HG02981 (cell line): Measurements from ENCODE around the gene NEMP1.

Source experiments
- ATAC-seq: cut with Tn5 transposase; IDR thresholded peaks from one replicate; pipeline ENCODE4 v1.9.1; 2021; ENCODE audit warnings: mild to moderate bottlenecking, moderate library complexity; ENCODE audit not compliant: unreplicated experiment

The NEMP1 gene

GRCh38 chr12:57107456-57108155 is 29.0 kb upstream of the NEMP1 start:
- no peak for ATAC-seq

GRCh38 chr12:57106021-57106708 is 27.6 kb upstream of the NEMP1 start:
- ATAC-seq, result no peak

DNA sequence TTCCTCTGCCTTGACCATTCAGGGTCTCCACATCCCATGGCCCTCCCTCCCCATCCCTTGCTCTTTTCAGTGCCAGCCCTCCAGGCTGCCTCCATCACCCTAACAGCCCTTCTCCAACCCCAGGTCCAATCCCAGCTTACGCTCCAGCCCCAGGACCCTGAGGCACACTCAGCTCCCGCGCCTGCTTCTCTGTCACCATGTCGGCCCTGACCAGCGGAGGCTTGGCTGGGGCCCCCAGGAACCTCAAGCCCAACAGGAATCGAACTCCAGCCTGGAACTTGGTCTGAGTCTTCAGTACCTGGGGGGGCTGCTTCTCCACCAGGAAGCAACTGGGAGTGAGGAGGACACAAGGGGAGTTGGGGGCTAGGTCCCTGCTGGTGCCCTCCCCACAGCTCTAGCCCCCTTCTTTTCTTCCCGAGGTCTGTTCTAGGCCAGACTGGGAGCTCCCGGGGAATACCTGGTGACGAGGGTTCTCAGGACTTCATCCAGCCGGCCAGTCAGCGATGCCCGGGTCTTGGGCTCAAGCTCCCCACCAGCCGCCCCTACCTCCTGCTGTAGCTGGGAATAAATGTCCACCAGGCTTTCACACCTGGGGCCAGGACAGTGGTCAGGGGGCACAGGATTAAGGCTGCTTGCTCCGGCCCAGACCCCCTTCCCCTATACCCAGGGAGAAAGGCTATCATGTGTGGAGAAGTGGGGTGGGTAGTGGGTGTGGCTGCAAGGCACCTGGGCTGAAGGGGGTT is 26.6 kb upstream of the NEMP1 start:
- no peak for ATAC-seq

DNA sequence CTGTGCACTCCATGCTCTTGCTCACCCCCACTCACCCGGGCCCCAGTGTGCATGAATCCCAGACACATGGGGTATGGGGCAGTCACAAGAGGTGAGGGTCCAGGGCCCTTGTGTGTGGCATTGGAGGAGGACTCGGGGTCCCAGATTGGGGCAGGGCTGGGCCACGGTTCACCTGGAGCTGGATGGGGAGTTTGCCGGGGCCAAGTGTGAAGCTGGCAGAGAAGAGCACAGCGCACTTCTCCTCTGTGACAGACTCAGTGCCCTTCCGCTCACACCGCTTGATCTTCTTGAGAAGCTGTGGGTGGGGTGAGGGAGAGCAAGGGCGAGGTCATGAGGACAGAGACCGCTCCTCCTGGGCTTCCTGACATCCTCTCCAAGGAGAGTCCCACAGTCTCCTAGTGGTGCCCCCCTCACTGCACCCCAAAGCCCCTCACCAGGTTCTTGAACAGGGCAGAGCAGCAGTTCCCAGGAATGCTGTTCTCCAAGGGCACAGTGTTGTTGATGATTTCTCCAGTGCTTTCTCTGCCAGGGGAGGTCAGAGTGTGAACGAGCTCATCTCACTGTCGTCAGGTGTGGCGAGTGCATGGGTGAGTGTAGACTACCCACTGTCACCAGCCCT is 25.8 kb upstream of the NEMP1 start:
- ATAC-seq, result no peak

DNA sequence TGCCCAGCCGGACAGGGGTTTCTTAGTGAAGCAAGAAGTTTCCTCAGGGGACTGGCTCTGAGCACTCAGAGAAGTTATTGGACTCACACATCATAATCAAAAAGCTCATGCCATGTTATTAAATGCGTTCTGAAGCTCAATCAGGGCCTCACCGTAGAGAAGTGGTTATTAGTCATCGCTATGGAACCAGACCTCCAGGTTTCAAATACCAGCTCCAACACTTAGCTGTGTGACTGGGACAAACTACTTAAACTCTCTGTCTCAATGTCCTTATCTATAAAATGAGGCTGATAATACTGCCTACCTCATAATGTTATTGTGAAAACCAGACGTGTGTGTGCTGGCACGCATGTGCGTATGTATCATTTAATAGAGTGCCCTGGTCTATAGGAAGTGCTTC is 25.3 kb upstream of the NEMP1 start:
- no peak for ATAC-seq

DNA sequence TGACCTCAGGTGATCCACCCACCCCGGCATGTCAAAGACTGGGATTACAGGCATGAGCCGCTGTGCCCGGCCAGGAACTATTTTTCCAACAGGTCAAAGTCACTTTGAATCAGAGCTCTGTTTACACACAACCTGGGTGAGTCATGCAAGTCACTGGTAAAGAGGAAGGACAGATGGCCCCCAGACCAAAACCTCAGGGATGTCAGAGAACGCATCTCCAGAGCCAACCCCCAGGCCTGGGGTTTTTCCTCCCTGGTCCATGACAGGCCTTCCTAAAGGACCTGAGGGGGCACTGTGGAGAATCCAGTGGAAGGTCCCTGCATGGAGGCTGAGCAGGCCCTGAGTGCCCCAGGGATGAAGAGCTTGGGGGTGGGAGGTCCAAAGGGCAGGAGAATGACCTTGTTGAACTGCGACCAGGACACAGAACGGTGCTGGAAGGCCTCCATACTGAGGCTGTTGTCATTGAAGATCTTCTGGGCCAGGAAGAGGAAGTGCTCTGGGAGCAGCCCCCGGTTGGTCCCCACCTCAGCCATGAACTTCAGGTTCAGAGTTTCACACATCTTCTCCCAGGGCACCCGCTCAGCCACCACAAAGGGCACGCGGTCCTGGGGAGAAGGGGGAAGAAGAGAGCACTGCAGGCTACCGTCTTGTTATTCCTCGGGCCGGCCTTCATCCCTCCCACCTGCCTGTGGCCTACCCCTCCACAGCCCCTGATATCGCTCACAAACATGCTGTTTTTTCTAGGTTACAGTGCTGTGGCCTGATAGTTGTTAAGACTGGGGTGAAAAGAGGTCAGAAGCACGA is 23.5 kb upstream of the NEMP1 start:
- no peak for ATAC-seq

DNA sequence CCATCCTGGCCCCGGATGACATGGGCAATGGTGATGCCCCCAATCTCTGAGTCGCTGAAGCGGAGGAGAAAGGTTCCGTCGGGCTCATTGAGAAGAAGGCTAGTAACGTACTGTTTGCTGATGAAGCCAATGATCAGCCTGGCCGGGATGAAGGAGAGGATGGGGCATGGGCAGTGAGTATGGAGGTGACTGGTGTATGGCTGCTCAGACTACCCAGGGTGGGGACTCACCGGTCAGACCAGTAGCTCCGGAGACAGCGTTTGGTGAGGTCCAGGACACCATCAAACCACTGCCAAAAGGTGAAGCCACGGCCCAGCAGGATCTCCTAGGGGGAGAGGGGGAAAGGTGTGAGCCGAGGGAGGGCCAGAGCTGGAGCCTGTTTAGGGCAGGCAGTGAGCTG is 21.2 kb upstream of the NEMP1 start:
- ATAC-seq, result no peak

DNA sequence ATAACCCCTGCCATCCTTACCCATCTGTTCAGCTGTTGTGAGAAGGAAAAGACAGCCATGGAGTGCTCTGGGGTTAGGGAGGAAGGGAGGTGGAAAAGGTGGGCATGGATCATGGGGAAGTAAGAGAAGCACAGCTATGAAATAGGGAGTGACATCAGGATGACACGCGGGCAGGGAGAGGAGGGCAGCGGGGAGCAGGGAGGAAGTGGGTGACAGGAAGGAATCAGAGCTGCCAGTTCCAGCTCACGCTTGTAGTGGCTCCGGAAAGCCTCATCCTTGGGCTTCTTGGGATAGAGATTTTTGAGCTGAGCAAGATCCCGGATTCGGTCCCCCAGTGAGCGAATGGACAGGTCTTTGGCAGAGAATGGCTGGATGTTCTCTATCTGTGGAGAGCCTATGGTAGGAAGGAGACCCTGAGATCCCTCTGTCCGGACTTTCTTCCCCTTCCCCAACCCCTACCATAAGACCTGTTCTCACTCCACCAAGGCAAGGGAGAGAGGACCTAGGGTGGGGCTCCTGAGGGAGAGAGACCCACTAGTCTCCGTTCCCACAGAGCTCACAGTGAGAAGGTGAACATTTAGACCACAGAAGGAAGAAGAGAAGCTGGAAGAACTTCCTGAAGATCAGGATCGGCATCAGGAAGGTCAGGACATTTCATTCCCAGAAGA is 20.6 kb upstream of the NEMP1 start:
- ATAC-seq, result no peak

GRCh38 chr12:57098546-57098945 is 20.0 kb upstream of the NEMP1 start:
- ATAC-seq, result no peak

- no peak for ATAC-seq
These were observed 18.9 kb upstream of the NEMP1 start for GRCh38 chr12:57097554-57097835.

GRCh38 chr12:57096748-57097553 is 18.4 kb upstream of the NEMP1 start:
- ATAC-seq, result no peak

GRCh38 chr12:57096099-57096572 is 17.5 kb upstream of the NEMP1 start:
- ATAC-seq, result no peak

DNA sequence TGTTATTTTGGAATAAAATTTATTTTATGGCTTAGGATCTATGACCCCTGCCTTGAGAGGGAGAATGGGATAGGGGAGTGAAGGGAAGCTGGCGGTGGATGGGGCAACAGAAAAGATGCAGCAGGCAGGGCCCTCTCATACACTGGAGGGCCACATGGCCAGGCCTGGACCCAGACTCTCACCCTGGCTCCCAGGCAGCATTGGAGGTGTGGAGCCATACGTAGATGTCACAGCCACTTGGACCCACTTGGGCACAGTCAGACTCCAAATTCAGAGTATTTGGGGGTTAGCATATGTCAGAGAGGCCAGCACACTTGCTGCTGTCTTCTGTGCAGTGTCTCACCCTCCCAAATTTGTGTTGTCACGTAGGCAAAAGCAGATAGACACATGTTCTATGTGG is 16.8 kb upstream of the NEMP1 start:
- no peak for ATAC-seq

DNA sequence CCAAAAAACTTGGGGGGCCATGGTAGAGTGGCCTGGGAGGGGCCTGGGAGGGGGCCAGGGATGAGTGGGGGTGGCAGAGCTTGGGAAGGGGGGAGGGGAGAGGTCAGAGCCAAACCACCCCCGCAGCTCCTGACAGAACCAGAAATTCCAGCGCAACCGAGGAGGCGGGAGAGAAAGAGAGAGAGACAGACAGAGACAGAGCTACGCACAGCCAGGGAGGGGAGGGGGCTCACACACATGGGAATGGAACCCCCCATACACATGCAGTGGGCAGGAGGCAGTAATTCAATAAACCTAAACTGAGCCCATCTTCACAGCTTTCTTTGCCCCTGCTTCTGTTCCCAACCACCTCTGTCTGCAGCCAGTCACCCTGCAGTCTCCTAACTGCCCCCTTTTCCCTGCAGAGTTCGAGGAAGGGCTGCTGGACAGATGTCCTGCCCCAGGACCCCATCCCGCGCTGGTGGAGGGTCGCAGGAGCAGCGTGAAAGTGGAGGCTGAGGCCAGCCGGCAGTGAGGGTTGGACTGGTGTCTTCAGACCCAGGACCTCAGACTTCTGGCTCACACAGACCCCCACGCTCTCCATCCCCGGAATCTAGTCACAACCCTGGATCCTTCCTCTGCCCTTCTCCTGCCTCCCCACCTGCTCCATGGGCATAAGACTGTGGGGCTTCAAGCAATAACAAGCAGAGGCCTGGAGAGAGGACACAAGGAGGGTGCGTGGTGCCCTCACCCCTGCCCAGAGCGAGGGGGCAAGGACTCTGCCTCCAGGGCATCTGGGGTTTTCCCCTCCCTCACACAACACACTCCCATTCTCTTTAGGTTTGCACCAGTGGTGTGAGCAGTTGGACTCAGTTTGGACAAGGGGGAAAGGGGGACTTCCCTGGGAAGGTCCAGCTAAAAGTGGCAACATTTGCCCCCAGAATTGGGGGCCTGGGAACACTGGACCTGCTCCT is 15.9 kb upstream of the NEMP1 start:
- no peak for ATAC-seq

GRCh38 chr12:57093415-57094207 is 15.0 kb upstream of the NEMP1 start:
- no peak for ATAC-seq

- ATAC-seq, result no peak
These were observed 14.4 kb upstream of the NEMP1 start for GRCh38 chr12:57092876-57093414.

GRCh38 chr12:57092529-57092862 is 13.9 kb upstream of the NEMP1 start:
- ATAC-seq, result no peak
